Measurements from ENCODE around the gene PEAR1.

The PEAR1 gene

GRCh38 chr1:156860113-156860627 lies 33.3 kb upstream of the PEAR1 start:
- DNase-seq, result peak; percentile 42

- DNase-seq, result peak; percentile 36
Measured at GRCh38 chr1:156860628-156861423, 32.7 kb upstream of the PEAR1 start, which contains the start of gene NTRK1. NTRK1 (plus strand) TSS chr1:156860865; CDS start chr1:156860935, 70 bp downstream.

GRCh38 chr1:156862584-156862983 lies 30.9 kb upstream of the PEAR1 start:
- DNase-seq, result no peak

DNA sequence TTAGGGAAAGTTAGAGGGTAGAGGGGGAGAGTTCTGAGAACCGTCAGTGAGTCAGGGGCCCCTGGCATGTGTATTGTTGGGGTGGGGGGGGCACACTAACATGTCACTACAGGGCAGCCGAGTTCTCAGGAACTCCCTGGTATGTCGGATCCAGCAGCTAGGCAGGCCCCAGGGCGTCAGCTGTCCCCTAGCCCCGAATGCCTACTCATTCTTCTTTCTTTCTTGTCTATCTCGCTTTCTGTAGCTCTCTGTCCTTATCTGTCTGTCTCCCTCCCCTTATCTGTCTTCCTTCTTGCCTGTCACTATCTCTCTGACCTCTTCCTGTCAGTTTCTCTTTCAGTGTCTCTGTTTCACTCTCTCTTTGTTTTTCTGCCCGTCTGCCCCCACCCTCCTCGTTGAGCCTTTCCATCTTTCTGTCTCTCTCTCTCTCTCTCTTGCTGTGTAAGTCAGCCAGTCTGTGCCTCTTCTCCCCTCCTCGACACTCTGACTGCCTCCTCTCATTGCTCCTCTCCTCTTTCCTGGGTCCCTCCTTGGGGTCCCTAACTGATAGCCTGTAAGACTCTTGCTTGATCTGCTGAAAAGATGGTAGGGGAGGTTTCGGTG lies 30.4 kb upstream of the PEAR1 start:
- no peak for DNase-seq

- DNase-seq, result no peak
Measured at GRCh38 chr1:156863631-156864030, 29.9 kb upstream of the PEAR1 start.

DNA sequence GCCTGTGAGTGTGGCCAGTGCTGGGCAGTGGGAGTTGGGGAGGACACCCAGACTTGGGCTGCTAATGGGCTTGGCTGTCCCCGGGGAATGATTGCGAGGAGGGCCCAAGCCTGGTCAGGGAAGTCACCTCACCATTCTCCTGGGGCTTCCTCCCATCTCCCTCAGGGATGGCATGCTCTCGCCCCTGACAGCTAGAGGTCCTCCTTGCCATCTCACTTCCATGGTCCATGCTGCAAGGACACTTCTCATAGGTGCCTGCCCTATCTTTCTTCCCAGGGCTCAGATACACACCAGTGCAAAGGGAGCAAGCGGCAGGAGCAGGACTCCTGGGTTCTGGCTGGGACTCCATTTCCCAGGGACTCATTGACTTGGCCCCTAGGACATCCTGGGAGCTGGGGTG lies 28.7 kb upstream of the PEAR1 start:
- no peak for DNase-seq

- DNase-seq, result no peak
Measured at GRCh38 chr1:156865258-156865657, 28.3 kb upstream of the PEAR1 start.

- DNase-seq, result no peak
Measured at GRCh38 chr1:156865865-156866248, 27.7 kb upstream of the PEAR1 start.

DNA sequence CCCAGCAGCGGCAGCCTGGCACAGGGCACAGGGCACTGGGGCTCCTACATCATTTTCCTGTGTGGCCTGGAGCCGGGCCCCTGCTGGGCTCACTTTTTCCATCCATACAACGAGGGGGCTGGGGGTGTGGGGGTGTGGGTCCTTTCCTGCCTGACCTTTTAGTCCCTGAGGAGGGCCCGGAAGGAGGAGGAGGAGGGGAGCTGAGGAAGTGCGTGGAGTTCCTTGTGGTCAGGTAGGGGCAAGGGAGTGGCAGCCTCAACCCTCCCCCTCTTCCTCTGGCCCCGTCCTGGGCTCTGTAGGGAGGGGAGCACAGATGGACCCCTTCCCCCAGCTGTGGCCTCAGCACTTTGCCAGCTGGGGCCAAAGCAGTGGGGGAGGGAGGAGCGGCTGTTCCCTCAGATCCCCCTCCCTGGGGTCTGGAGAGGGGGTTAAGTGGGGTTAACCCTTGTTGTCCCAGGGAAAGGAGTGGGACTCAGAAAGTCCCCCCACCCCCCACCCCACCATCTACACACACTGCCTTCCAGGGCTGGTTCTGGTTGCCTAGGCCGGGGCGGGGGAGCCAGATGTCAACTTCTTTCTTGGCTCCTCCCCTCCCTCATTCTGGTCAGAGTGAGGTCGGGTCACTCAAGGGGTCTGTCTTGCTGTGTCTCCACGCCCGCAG lies 27.1 kb upstream of the PEAR1 start:
- no peak for DNase-seq

DNA sequence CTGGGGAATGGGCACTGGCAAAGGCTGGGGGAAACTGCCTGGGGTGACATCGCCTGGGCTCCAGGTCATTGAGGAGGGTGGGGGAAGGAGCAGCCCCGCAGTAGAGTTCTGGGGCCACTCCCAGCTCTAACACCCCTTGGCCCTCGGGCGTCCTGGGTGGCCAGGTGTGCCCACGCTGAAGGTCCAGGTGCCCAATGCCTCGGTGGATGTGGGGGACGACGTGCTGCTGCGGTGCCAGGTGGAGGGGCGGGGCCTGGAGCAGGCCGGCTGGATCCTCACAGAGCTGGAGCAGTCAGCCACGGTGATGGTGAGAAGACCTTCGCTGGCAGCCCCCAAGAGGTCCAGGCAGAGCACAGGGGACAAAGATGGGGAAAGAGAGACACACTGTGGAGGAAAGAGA lies 25.2 kb upstream of the PEAR1 start:
- no peak for DNase-seq

- no peak for DNase-seq
Measured at GRCh38 chr1:156869455-156869854, 24.1 kb upstream of the PEAR1 start.

DNA sequence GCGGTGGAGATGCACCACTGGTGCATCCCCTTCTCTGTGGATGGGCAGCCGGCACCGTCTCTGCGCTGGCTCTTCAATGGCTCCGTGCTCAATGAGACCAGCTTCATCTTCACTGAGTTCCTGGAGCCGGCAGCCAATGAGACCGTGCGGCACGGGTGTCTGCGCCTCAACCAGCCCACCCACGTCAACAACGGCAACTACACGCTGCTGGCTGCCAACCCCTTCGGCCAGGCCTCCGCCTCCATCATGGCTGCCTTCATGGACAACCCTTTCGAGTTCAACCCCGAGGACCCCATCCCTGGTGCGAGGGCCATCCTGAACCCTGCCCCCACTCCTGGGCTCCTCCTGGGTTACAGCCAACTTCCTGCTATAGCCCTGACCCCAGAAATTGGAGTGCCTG lies 19.9 kb upstream of the PEAR1 start:
- no peak for DNase-seq

DNA sequence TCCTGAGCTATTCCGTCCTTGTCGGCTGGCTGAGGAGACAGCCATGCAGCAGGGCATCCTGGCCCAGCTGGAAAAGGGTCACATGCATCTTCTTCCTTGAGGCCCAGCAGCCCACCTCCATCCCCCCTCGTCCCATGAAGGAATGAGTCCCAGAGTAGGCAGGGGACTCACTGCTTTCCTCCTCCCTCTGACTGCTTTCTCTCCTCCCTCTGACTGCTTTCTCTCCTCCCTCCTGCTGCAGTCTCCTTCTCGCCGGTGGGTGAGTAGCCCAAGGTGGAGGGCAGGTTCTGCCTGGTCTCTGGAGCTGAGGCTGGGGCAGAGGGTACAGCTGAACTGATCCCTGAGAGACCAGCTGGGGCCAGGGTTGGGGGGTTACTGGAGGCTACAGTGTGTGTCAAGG lies 19.4 kb upstream of the PEAR1 start:
- no peak for DNase-seq

DNA sequence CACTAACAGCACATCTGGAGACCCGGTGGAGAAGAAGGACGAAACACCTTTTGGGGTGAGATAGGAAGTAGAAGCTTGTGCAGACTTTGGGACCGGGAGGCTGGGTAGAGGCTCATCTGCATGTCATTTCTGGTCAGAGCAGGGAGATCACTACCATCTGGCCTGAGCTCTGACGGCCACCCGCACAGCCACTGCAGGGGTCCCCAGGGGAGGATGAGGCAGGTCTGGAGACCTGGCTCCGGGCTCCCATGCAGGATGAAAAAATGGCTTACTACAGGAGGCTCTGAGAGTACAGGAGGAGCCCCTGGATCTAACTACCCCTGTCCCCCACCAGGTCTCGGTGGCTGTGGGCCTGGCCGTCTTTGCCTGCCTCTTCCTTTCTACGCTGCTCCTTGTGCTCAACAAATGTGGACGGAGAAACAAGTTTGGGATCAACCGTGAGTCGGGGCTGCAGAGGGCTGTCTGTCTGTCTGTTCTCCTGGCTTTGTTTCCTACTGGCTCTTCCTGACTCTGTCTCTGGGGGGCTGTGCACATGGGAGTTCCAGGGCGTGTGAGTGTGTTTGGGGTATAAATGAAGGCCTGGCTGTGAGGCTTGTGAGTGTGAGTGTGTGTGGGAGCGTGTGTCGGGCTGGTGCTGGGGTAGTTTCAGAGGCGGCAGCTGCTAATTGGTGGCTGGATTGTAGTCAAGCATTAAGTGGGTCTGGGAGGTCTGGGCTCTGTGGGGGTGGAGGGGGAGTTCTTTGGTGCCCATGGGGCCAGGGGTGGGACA lies 18.8 kb upstream of the PEAR1 start:
- DNase-seq, result no peak

- no peak for DNase-seq
Measured at GRCh38 chr1:156875341-156875615, 18.2 kb upstream of the PEAR1 start.

- no peak for DNase-seq
Measured at GRCh38 chr1:156876281-156876680, 17.2 kb upstream of the PEAR1 start.

DNA sequence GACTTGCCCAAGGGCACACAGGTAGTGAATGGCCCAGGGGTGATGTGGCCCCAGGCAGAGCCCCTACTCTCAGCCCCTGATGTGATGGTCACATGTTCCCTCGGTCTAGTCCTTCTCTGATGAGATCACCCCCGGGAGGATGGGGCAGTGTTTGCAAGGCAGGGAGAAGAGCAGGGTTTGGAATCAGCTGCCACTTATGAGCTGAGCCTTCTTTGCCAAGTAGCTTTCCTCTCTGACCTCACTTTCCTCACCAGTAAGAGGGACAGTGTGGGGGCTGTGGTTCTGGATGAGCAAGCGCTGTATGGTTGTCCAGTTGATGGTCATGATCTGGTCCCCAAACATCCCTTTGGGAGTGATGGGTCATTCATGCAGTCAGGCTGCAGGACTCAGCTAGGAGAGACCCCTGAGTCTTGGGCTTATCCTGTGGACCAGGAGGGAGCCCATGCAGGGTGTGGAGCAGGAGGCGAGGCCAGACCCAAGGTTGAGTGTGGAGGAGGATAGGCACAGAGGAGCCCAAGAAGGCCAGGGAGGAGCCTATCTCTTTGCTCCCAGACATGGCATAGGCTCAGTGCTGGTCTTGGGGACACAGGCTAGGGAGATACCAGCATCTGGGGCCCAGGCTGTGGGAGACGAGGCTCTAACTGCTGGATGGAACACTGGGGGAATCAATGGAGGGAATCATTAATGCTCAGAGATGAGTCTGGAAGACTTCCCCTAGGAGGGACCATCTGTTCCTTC lies 15.9 kb upstream of the PEAR1 start:
- DNase-seq, result no peak

GRCh38 chr1:156879876-156880275 lies 13.6 kb upstream of the PEAR1 start:
- no peak for DNase-seq

DNA sequence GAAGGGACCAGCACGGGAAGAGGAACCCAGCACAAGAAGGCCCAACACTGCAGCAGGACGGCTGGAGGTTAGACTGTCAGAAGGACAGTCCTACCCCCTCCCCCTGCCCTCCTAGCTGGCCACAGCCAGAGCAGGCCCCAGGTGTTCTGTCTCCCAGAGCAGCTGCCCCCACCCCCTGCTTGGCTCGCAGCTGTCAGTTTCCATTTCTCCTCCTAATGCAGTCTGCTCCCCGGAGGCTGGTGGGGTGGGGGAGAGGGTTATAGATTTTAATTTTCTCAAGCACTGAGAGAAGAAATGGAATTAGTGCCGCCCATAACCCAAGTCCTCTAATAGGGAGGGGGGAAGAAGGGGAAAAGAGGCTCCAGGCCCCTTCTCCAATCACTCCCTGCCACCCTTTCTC lies 13.0 kb upstream of the PEAR1 start:
- DNase-seq, result no peak

DNA sequence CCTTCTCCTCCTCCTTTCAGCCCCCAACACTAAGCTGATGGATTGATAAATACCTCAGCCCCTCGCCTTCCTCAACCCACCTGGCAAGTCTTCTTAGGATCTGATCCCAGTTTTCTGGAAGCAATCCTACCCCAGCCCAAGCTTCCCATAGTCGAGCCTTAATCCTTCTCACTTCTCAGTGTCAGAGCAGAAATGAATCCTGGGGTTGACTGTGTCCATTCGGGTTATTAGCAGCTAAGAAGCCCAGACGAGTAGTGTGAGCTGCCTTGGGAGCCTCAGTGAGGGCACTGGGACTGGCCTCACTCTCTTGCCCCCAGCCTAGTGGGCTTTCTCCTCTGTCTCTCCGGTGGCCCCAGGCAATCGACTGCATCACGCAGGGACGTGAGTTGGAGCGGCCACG lies 12.4 kb upstream of the PEAR1 start:
- DNase-seq, result no peak

- no peak for DNase-seq
Measured at GRCh38 chr1:156881663-156882062, 11.9 kb upstream of the PEAR1 start.

DNA sequence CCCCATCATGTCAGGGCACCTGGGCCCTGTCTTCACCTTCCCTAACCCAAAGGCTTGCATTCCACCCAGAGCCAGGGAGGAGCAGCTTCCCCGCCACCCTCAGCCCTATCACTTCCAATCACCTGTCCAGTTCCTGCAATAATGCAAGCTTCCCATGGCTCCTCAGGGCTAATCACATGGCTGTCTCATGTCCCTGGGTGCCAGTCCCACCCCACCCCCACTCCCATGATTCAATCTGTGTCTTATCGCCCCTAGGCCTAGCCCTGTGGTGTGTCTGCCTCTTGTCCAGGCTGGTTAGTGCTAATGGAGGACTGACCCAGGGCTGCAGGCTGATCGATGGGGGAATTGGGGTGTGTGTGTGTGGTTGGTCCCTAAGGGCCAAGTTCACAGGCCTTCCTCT lies 11.0 kb upstream of the PEAR1 start:
- no peak for DNase-seq

GRCh38 chr1:156883919-156884318 lies 9.6 kb upstream of the PEAR1 start:
- no peak for DNase-seq

Data from activated T-cell treated with anti-CD3 and anti-CD28 coated beads for 4 hours (primary cell).